HUES64 (cell line): ENCODE data around the gene P2RX6.

Experiments
- H3K27ac ChIP-seq: 2 replicates; pipeline ENCODE4 v1.7.0; 2013; ENCODE audit warnings: low read depth, low read length, inconsistent platforms
- H3K27me3 ChIP-seq: 2 replicates; pipeline ENCODE4 v1.6.1; 2013; ENCODE audit warnings: mild to moderate bottlenecking, low read length; ENCODE audit not compliant: insufficient read depth
- H3K36me3 ChIP-seq: 2 replicates; pipeline ENCODE4 v1.6.1; 2013; ENCODE audit warnings: mild to moderate bottlenecking, low read length; ENCODE audit not compliant: insufficient read depth
- H3K4me1 ChIP-seq: 2 replicates; pipeline ENCODE4 v1.6.1; 2013; ENCODE audit warnings: mild to moderate bottlenecking, low read length, moderate library complexity; ENCODE audit not compliant: insufficient read depth
- H3K4me3 ChIP-seq: 2 replicates; pipeline ENCODE4 v1.5.1; 2013; ENCODE audit warnings: mild to moderate bottlenecking, low read length, moderate library complexity
- H3K9ac ChIP-seq: 2 replicates; pipeline ENCODE4 v1.6.1; 2013; ENCODE audit warnings: mild to moderate bottlenecking, low read depth, low read length
- H3K9me3 ChIP-seq: 2 replicates; pipeline ENCODE4 v1.6.1; 2013; ENCODE audit warnings: low read depth, low read length; ENCODE audit not compliant: insufficient read depth
- WGBS: fragments of 150-250, 120-280 bp; methylation state at CpG from one replicate; pipeline ENCODE4 v1.1.7; 2013; ENCODE audit warnings: missing lambda C conversion rate; 5-methylcytosine and 5-hydroxymethylcytosine counted together

P2RX6 gene

GRCh38 chr22:20980938-20981722 lies 33.8 kb upstream of the P2RX6 start:
- peaks cover 9% of the 10 kb centered on the region for H3K9me3 ChIP-seq
- H3K9ac ChIP-seq = peak overlapping the region; percentile 91
- 80% methylated on average over 10 of the region's 10 CpGs for WGBS
- peaks cover 17% of the 10 kb centered on the region for H3K27me3 ChIP-seq
- peak overlapping the region; percentile 78 for H3K27ac ChIP-seq
- peak overlapping the region; percentile 75 for H3K4me3 ChIP-seq
- peaks cover 15% of the 10 kb centered on the region; the same call in 1 of the 2 replicates for H3K36me3 ChIP-seq
- peaks cover 14% of the 10 kb centered on the region for H3K4me1 ChIP-seq

GRCh38 chr22:20981787-20982562 lies 33.0 kb upstream of the P2RX6 start, which contains the start of gene LZTR1:
Gene LZTR1 (plus strand): TSS chr22:20982297. CDS start chr22:20982372, 75 bp downstream.
- WGBS = under 1% methylated on average over 87 of the region's 87 CpGs
- Histone ChIP-seq H3K4me3 (peak within 1 kb of the TSS; percentile 75), H3K27ac (peak within 1 kb of the TSS; percentile 78), H3K9me3 (peaks cover 9% of the 10 kb centered on the region), H3K27me3 (peaks cover 17% of the 10 kb centered on the region), H3K36me3 (peaks cover 22% of the 10 kb centered on the region; the same call in 1 of the 2 replicates), H3K9ac (peak within 1 kb of the TSS; percentile 91), H3K4me1 (peaks cover 14% of the 10 kb centered on the region)

GRCh38 chr22:20982563-20982882 lies 32.4 kb upstream of the P2RX6 start:
- H3K4me3 ChIP-seq = peak overlapping the region; percentile 75
- H3K27ac ChIP-seq = peak overlapping the region; percentile 15; the same call in 1 of the 2 replicates
- peaks cover 17% of the 10 kb centered on the region for H3K27me3 ChIP-seq
- H3K36me3 ChIP-seq = peaks cover 25% of the 10 kb centered on the region
- peaks cover 9% of the 10 kb centered on the region for H3K9me3 ChIP-seq
- WGBS = 4% methylated on average over 12 of the region's 12 CpGs
- peaks cover 14% of the 10 kb centered on the region for H3K4me1 ChIP-seq
- H3K9ac ChIP-seq = peak overlapping the region; percentile 91

- Histone ChIP-seq H3K9me3 (peaks cover 8% of the 10 kb centered on the region), H3K4me1 (peaks cover 14% of the 10 kb centered on the region), H3K36me3 (peaks cover 31% of the 10 kb centered on the region), H3K9ac (peak overlapping the region; percentile 91), H3K4me3 (peak overlapping the region; percentile 75), H3K27ac (no peak overlapping the region), H3K27me3 (peaks cover 17% of the 10 kb centered on the region)
- 91% methylated on average over 4 of the region's 5 CpGs for WGBS
Measured at GRCh38 chr22:20983081-20983771, 31.7 kb upstream of the P2RX6 start.

GRCh38 chr22:20985720-20986119 lies 29.2 kb upstream of the P2RX6 start:
- H3K4me1 ChIP-seq = peaks cover 4% of the 10 kb centered on the region
- no peak overlapping the region for H3K4me3 ChIP-seq
- WGBS = 96% methylated on average over 7 of the region's 7 CpGs
- H3K9ac ChIP-seq = no peak overlapping the region
- peaks cover 6% of the 10 kb centered on the region; the same call in 1 of the 2 replicates for H3K27me3 ChIP-seq
- no peaks in the 10 kb centered on the region for H3K9me3 ChIP-seq
- peaks cover 40% of the 10 kb centered on the region for H3K36me3 ChIP-seq
- no peak overlapping the region for H3K27ac ChIP-seq

- Histone ChIP-seq H3K27me3 (peaks cover 6% of the 10 kb centered on the region; the same call in 1 of the 2 replicates), H3K9ac (no peak overlapping the region), H3K4me1 (peaks cover 2% of the 10 kb centered on the region), H3K36me3 (peaks cover 41% of the 10 kb centered on the region), H3K27ac (no peak overlapping the region), H3K4me3 (no peak overlapping the region), H3K9me3 (no peaks in the 10 kb centered on the region)
- 92% methylated on average over 1 of the region's 1 CpG for WGBS
Measured at GRCh38 chr22:20986365-20986764, 28.6 kb upstream of the P2RX6 start.

- peaks cover 52% of the 10 kb centered on the region for H3K36me3 ChIP-seq
- no peaks in the 10 kb centered on the region; the same call in 1 of the 2 replicates for H3K4me1 ChIP-seq
- WGBS = 94% methylated on average over 14 of the region's 14 CpGs
- no peaks in the 10 kb centered on the region for H3K9me3 ChIP-seq
- H3K4me3 ChIP-seq = no peak overlapping the region
- no peak overlapping the region for H3K9ac ChIP-seq
- H3K27me3 ChIP-seq = peaks cover 6% of the 10 kb centered on the region; the same call in 1 of the 2 replicates
- H3K27ac ChIP-seq = no peak overlapping the region
Measured at GRCh38 chr22:20987375-20987774, 27.6 kb upstream of the P2RX6 start.

GRCh38 chr22:20988573-20989322 lies 26.2 kb upstream of the P2RX6 start:
- WGBS = 94% methylated on average over 16 of the region's 16 CpGs
- no peaks in the 10 kb centered on the region for H3K9me3 ChIP-seq
- H3K4me1 ChIP-seq = no peaks in the 10 kb centered on the region
- H3K4me3 ChIP-seq = no peak overlapping the region
- no peak overlapping the region for H3K27ac ChIP-seq
- H3K27me3 ChIP-seq = no peaks in the 10 kb centered on the region
- H3K36me3 ChIP-seq = peaks cover 55% of the 10 kb centered on the region
- no peak overlapping the region for H3K9ac ChIP-seq

- Histone ChIP-seq H3K36me3 (peaks cover 50% of the 10 kb centered on the region), H3K27me3 (no peaks in the 10 kb centered on the region), H3K9me3 (no peaks in the 10 kb centered on the region), H3K27ac (no peak overlapping the region), H3K4me3 (no peak overlapping the region), H3K4me1 (no peaks in the 10 kb centered on the region), H3K9ac (no peak overlapping the region)
- 79% methylated on average over 17 of the region's 17 CpGs for WGBS
Measured at GRCh38 chr22:20989323-20990138, 25.4 kb upstream of the P2RX6 start.
